Trophoblast cell (in vitro differentiated cells and primary cell): Measurements from ENCODE around the gene SUMO3.

Experiments used
- DNase-seq, 2 donors: peaks; one replicate each; pipeline ENCODE4 v3.0.0-alpha.2; 2016
- H2AFZ ChIP-seq: 2 replicates; pipeline ENCODE4 v1.6.1; 2013; ENCODE audit warnings: low read length, moderate library complexity, mild to moderate bottlenecking; ENCODE audit not compliant: insufficient read depth, poor library complexity
- H2AK5ac ChIP-seq: 2 replicates; pipeline ENCODE4 v1.6.1; 2013; ENCODE audit warnings: mild to moderate bottlenecking, low read length
- H2BK120ac ChIP-seq: 2 replicates; pipeline ENCODE4 v1.6.1; 2013; ENCODE audit warnings: low read length, mild to moderate bottlenecking, moderate library complexity; ENCODE audit not compliant: insufficient read depth, poor library complexity
- H2BK12ac ChIP-seq: 2 replicates; pipeline ENCODE4 v1.6.1; 2013; ENCODE audit warnings: mild to moderate bottlenecking, low read length, moderate library complexity
- H2BK5ac ChIP-seq: 2 replicates; pipeline ENCODE4 v1.6.1; 2013; ENCODE audit warnings: low read length, low read depth, moderate library complexity, mild to moderate bottlenecking; ENCODE audit not compliant: poor library complexity
- H3K14ac ChIP-seq: 2 replicates; pipeline ENCODE4 v1.6.1; 2013; ENCODE audit warnings: mild to moderate bottlenecking, low read length
- H3K18ac ChIP-seq: 2 replicates; pipeline ENCODE4 v1.6.1; 2013; ENCODE audit warnings: mild to moderate bottlenecking, low read length
- H3K23ac ChIP-seq: 2 replicates; pipeline ENCODE4 v1.6.1; 2013; ENCODE audit warnings: low read length
- H3K27ac ChIP-seq: 2 replicates; pipeline ENCODE4 v1.5.1; 2013; ENCODE audit warnings: low read depth, mild to moderate bottlenecking, inconsistent platforms, low read length, moderate library complexity
- H3K27me3 ChIP-seq: 2 replicates; pipeline ENCODE4 v1.6.1; 2013; ENCODE audit warnings: inconsistent platforms, mild to moderate bottlenecking, low read length, moderate library complexity; ENCODE audit not compliant: insufficient read depth
- H3K36me3 ChIP-seq, 2 experiments: 1 replicate in 1 of 2; 2 replicates in 1 of 2; pipeline ENCODE4 v1.6.1; 2013; ENCODE audit warnings: low read length in 2 of 2, mild to moderate bottlenecking in 2 of 2, moderate library complexity in 1 of 2; ENCODE audit not compliant: insufficient read depth in 2 of 2, control insufficient read depth in 1 of 2
- H3K4ac ChIP-seq: 2 replicates; pipeline ENCODE4 v1.6.1; 2013; ENCODE audit warnings: low read depth, mild to moderate bottlenecking, low read length, moderate library complexity
- H3K4me1 ChIP-seq, 2 experiments: 1 replicate in 1 of 2; 2 replicates in 1 of 2; pipeline ENCODE4 v1.6.1; 2013; ENCODE audit warnings: low read length in 2 of 2, mild to moderate bottlenecking in 2 of 2, moderate library complexity in 1 of 2; ENCODE audit not compliant: insufficient read depth in 2 of 2, control insufficient read depth in 1 of 2
- H3K4me2 ChIP-seq: 2 replicates; pipeline ENCODE4 v1.6.1; 2013; ENCODE audit warnings: inconsistent platforms, mild to moderate bottlenecking, low read length, moderate library complexity
- H3K4me3 ChIP-seq: 2 replicates; pipeline ENCODE4 v1.5.1; 2013; ENCODE audit warnings: mild to moderate bottlenecking, low read depth, low read length, inconsistent platforms
- H3K79me1 ChIP-seq: one replicate; pipeline ENCODE4 v1.6.1; 2013; ENCODE audit warnings: low read length
- H3K79me2 ChIP-seq: 2 replicates; pipeline ENCODE4 v1.6.1; 2013; ENCODE audit warnings: low read length, mild to moderate bottlenecking; ENCODE audit not compliant: control insufficient read depth, insufficient read depth, poor library complexity
- H3K9ac ChIP-seq: 2 replicates; pipeline ENCODE4 v1.6.1; 2013; ENCODE audit warnings: mild to moderate bottlenecking, low read length
- H3K9me3 ChIP-seq: 2 replicates; pipeline ENCODE4 v1.6.1; 2013; ENCODE audit warnings: low read depth, mild to moderate bottlenecking, control low read depth, inconsistent platforms, low read length; ENCODE audit not compliant: insufficient read depth
- H4K12ac ChIP-seq: 2 replicates; pipeline ENCODE4 v1.6.1; 2013; ENCODE audit warnings: low read depth, mild to moderate bottlenecking, low read length, moderate library complexity
- H4K8ac ChIP-seq: 2 replicates; pipeline ENCODE4 v1.6.1; 2013; ENCODE audit warnings: low read depth, mild to moderate bottlenecking, low read length, moderate library complexity
- H4K91ac ChIP-seq: one replicate; pipeline ENCODE4 v1.6.1; 2013; ENCODE audit warnings: low read depth, mild to moderate bottlenecking, low read length, moderate library complexity
- WGBS: extraction: QIAGEN DNeasy Blood & Tissue Kit; methylation state at CpG from one replicate; pipeline ENCODE4 v1.1.7; 2013; ENCODE audit warnings: missing lambda C conversion rate; ENCODE audit not compliant: insufficient read length, insufficient coverage; ENCODE audit errors: extremely low coverage; 5-methylcytosine and 5-hydroxymethylcytosine counted together

Gene SUMO3

DNA sequence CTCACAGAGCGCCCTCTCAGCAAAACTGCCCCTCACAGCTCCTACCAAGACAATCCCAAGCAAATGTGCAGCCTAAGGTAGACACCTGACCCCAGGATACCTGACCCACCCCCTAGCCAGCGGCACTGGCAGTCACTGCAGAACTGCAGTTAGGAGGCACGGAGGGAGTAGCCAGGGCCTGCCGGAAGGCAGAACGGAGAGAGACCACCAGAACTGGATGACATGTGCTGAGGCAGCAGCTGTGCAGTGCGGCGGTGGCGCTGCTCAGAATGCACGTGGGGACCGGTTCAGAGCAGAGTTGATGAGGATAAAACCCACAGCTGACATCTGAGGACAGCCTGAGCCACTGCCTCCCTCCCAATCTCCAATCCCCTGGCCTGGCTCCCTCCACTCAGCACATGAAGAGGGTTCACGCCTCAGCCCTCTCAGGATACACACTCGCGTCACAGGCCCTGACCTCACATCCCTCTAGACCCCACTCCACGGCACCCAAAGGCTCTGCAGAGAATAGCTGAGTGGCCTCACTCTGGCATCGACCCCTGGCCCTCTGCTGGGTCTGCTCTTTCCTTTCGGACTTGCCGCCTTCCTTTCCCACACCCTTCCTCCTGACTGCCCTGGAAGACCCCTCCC, 45.9 kb downstream of the SUMO3 start:
- Histone ChIP-seq H2BK12ac (no peak overlapping the region), H3K9ac (no peak overlapping the region), H3K18ac (no peak overlapping the region), H3K27ac (no peak overlapping the region), H3K4me3 (no peak overlapping the region), H4K91ac (no peak overlapping the region), H3K36me3 (peaks cover 24 to 36% of the 10 kb centered on the region in 2 experiments), H3K79me2 (no peaks in the 10 kb centered on the region), H3K9me3 (no peaks in the 10 kb centered on the region), H3K14ac (no peak overlapping the region), H3K23ac (no peak overlapping the region), H3K4me2 (no peak overlapping the region), H3K27me3 (no peaks in the 10 kb centered on the region), H2BK5ac (no peak overlapping the region), H4K12ac (no peak overlapping the region), H4K8ac (no peak overlapping the region), H3K4me1 (peaks cover 11 to 16% of the 10 kb centered on the region in 2 experiments), H3K79me1 (no peaks in the 10 kb centered on the region), H2AFZ (no peak overlapping the region), H3K4ac (no peak overlapping the region), H2BK120ac (no peak overlapping the region), H2AK5ac (no peak overlapping the region)
- DNase-seq = no peak
- no CpG with 5 or more reads among the region's 17 CpGs for WGBS

DNA sequence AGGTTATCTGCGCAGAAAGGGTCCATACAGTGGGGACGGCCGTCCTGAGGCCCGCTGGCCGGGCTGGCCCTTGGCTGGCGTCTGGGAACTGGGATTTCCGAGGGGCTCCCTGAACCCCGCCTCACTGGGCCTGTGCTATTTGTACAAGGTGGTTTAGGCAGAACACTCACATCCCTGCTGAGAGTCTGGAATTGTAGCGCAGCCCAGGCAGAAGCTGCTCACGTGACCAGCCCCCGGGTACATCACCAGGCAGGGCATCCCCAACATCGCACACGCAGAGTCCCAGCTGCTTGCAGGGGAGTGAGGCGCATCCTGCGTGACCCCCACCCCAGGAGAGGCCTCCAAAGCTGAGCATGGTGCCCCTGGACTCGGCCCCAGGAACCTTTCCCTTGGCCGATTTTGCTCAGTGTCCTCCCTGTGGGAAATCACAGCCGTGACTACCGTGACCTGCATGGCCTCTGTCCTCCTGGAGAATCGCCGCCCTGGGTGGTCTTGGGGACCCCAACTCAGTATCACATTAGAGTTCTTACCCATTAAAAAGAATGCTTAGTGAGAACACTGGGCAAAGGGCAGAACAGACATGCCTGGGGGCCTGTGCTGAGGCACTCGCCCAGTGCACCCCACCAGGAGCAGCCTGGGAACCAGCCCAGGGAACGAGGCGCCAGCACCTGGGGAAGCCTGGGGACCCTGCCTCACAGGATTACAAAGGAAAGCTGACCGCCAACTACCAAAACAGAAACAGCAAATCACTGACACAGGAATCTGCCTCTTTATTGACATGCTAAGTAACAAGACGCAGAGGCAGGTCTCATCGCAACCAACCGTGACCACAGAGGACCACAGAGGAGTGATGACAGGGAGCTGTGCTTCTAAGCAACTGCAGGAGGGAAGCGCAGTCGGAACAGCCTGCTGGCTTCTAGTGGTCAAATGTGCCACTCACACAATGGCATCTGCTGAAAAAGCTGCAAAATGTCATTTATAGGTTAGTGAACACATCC, 49.7 kb downstream of the SUMO3 start:
- H2AK5ac ChIP-seq = no peak overlapping the region
- no peak overlapping the region for H3K4ac ChIP-seq
- no CpG with 5 or more reads among the region's 30 CpGs for WGBS
- H3K23ac ChIP-seq = no peak overlapping the region
- no peak for DNase-seq
- H3K14ac ChIP-seq = no peak overlapping the region
- H4K91ac ChIP-seq = no peak overlapping the region
- no peak overlapping the region for H3K4me3 ChIP-seq
- H3K79me1 ChIP-seq = peaks cover 3% of the 10 kb centered on the region
- H2BK12ac ChIP-seq = no peak overlapping the region
- H3K4me1 ChIP-seq = peaks cover 17 to 18% of the 10 kb centered on the region in 2 experiments
- H3K79me2 ChIP-seq = no peaks in the 10 kb centered on the region
- no peak overlapping the region for H4K8ac ChIP-seq
- H4K12ac ChIP-seq = no peak overlapping the region
- no peak overlapping the region for H2BK5ac ChIP-seq
- H3K9ac ChIP-seq = no peak overlapping the region
- no peak overlapping the region for H2AFZ ChIP-seq
- H3K27ac ChIP-seq = no peak overlapping the region
- no peak overlapping the region for H2BK120ac ChIP-seq
- peak overlapping the region; percentile 21 for H3K18ac ChIP-seq
- H3K36me3 ChIP-seq = peaks cover 21 to 23% of the 10 kb centered on the region in 2 experiments
- H3K27me3 ChIP-seq = no peaks in the 10 kb centered on the region
- H3K4me2 ChIP-seq = no peak overlapping the region
- H3K9me3 ChIP-seq = no peaks in the 10 kb centered on the region

- H3K4me2 ChIP-seq = no peak overlapping the region
- H3K9ac ChIP-seq = no peak overlapping the region
- H3K4ac ChIP-seq = no peak overlapping the region
- peak overlapping the region; percentile 2 for H2BK120ac ChIP-seq
- H4K8ac ChIP-seq = no peak overlapping the region
- H2BK5ac ChIP-seq = no peak overlapping the region
- peaks cover 3% of the 10 kb centered on the region for H3K79me1 ChIP-seq
- no peaks in the 10 kb centered on the region for H3K79me2 ChIP-seq
- no peak overlapping the region for H3K23ac ChIP-seq
- no peak overlapping the region for H4K12ac ChIP-seq
- H4K91ac ChIP-seq = peak overlapping the region; percentile 53
- DNase-seq = no peak
- H3K9me3 ChIP-seq = no peaks in the 10 kb centered on the region
- no CpG with 5 or more reads among the region's 11 CpGs for WGBS
- H3K4me3 ChIP-seq = no peak overlapping the region
- no peaks in the 10 kb centered on the region for H3K27me3 ChIP-seq
- H3K27ac ChIP-seq = no peak overlapping the region
- no peak overlapping the region for H3K18ac ChIP-seq
- no peak overlapping the region for H2AFZ ChIP-seq
- H3K36me3 ChIP-seq = peaks cover 11 to 17% of the 10 kb centered on the region in 2 experiments
- H2AK5ac ChIP-seq = no peak overlapping the region
- H3K4me1 ChIP-seq = peaks cover 14 to 17% of the 10 kb centered on the region in 2 experiments
- peak overlapping the region; percentile 0 for H3K14ac ChIP-seq
- H2BK12ac ChIP-seq = peak overlapping the region; percentile 1
Measured at GRCh38 chr21:44766818-44767354, 51.0 kb downstream of the SUMO3 start.

GRCh38 chr21:44766014-44766817, 51.6 kb downstream of the SUMO3 start:
- H3K14ac ChIP-seq = peak overlapping the region; percentile 41
- no peak overlapping the region for H2AFZ ChIP-seq
- H3K4me1 ChIP-seq = peaks cover 14 to 17% of the 10 kb centered on the region in 2 experiments
- DNase-seq = no peak
- no peak overlapping the region for H3K4ac ChIP-seq
- no peak overlapping the region for H3K18ac ChIP-seq
- H3K79me1 ChIP-seq = peaks cover 3% of the 10 kb centered on the region
- H2BK12ac ChIP-seq = peak overlapping the region; percentile 1
- no CpG with 5 or more reads among the region's 24 CpGs for WGBS
- H2BK5ac ChIP-seq = no peak overlapping the region
- H2AK5ac ChIP-seq = no peak overlapping the region
- H4K12ac ChIP-seq = no peak overlapping the region
- H3K9me3 ChIP-seq = no peaks in the 10 kb centered on the region
- no peak overlapping the region for H4K8ac ChIP-seq
- no peaks in the 10 kb centered on the region for H3K79me2 ChIP-seq
- peaks cover 5 to 11% of the 10 kb centered on the region in 2 experiments for H3K36me3 ChIP-seq
- H3K4me2 ChIP-seq = no peak overlapping the region
- no peak overlapping the region for H3K27ac ChIP-seq
- no peaks in the 10 kb centered on the region for H3K27me3 ChIP-seq
- H3K4me3 ChIP-seq = no peak overlapping the region
- peak overlapping the region; percentile 53 for H4K91ac ChIP-seq
- no peak overlapping the region for H3K23ac ChIP-seq
- H2BK120ac ChIP-seq = peak overlapping the region; percentile 2
- H3K9ac ChIP-seq = no peak overlapping the region
